ENCODE results near the gene GAB1. TPM values are rescaled to one million over a fixed set of nuclear protein-coding genes. Genes with fewer than 3 reads are reported as not detected.

GAB1 gene
- total and polyA plus RNA-seq, 2 of the 13 experiments (the other 11 are each of a cell fraction or from before 2014, with no cell fraction given): 8.7 to 14.7 TPM

- intact Hi-C loops (cut with micrococcal nuclease; ENCODE audit: unreplicated experiment) (no loop called here), in situ Hi-C loops (cut with HindIII; ENCODE audit: extremely low pct_ligation_motif_present, low pct_unique_long_range_greater_than_20kb) (no loop called here)
- H3K79me2 ChIP-seq (ENCODE audit: insufficient read depth, low read length): no peaks in the 10 kb centered on the region
- TF ChIP-seq, protein P1, sequence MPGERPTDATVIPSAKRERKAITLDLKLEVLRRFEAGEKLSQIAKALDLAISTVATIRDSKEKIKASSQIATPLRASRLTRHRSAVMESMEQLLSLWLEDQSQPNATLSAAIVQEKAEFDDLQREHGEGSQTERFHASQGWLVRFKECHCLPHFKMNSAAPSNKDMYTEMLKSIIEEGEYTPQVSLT (CRISPR knock-in tag; IDR thresholded peaks at IDR 0.05; ENCODE audit: borderline replicate concordance, low read depth): no peak
- TF ChIP-seq THAP7 (CRISPR knock-in tag; IDR thresholded peaks at IDR 0.05) (no peak), ARID2 (CRISPR knock-in tag; IDR thresholded peaks at IDR 0.05; ENCODE audit: borderline replicate concordance) (no peak), ZNF160 (CRISPR knock-in tag; IDR thresholded peaks at IDR 0.05) (no peak), ZNF770 (CRISPR knock-in tag; IDR thresholded peaks at IDR 0.05) (no peak), TGIF2 (CRISPR knock-in tag; IDR thresholded peaks at IDR 0.05) (no peak), KDM5A (IDR thresholded peaks at IDR 0.05; ENCODE audit: borderline replicate concordance, low read length) (no peak), HNF4G (IDR thresholded peaks at IDR 0.05; ENCODE audit: borderline replicate concordance, low read depth, low read length) (no peak), HNF4G (CRISPR knock-in tag; IDR thresholded peaks at IDR 0.05; ENCODE audit: borderline replicate concordance, low read depth) (no peak), ZNF44 (CRISPR knock-in tag; IDR thresholded peaks at IDR 0.05) (no peak), ZMYM2 (CRISPR knock-in tag; IDR thresholded peaks at IDR 0.05) (no peak), RCOR2 (CRISPR knock-in tag; IDR thresholded peaks at IDR 0.05) (no peak)
- TF ChIP-seq, protein P2, sequence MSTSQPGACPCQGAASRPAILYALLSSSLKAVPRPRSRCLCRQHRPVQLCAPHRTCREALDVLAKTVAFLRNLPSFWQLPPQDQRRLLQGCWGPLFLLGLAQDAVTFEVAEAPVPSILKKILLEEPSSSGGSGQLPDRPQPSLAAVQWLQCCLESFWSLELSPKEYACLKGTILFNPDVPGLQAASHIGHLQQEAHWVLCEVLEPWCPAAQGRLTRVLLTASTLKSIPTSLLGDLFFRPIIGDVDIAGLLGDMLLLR (CRISPR knock-in tag; IDR thresholded peaks at IDR 0.05): no peak
- no peaks in the 10 kb centered on the region for H3K4me1 ChIP-seq (ENCODE audit: insufficient read depth, low read length)
- no peak overlapping the region for H3K4me3 ChIP-seq (replicated peaks in 1 of 3; ENCODE audit: insufficient read depth in 1 of 3, low read depth in 2 of 3, low read length in 3 of 3)
- no peak overlapping the region for H3K9ac ChIP-seq (ENCODE audit: insufficient read depth, low read depth, low read length)
- no peak overlapping the region for H2AFZ ChIP-seq (ENCODE audit: low read length)
- ATAC-seq: no peak
- 100% methylated on average over 1 of the region's 1 CpG for WGBS (ENCODE audit: low lambda C conversion rate)
- no peak for DNase-seq (ENCODE audit: low spot score)
- no peak overlapping the region for H3K4me2 ChIP-seq (ENCODE audit: low read depth, low read length)
- no peaks in the 10 kb centered on the region for H4K20me1 ChIP-seq (ENCODE audit: insufficient read depth, low read length)
- H3K27ac ChIP-seq (ENCODE audit: extremely low read length, insufficient read depth, low read length): no peak overlapping the region
- ChIA-PET CTCF (ENCODE audit: low intra/inter-chr PET ratio, low total read pairs) (no interaction called here), POLR2A (no interaction called here)
- H3K9me3 ChIP-seq (ENCODE audit: low read length): no peaks in the 10 kb centered on the region
- H3K27me3 ChIP-seq (ENCODE audit: control insufficient read depth in 1 of 2, insufficient read depth in 2 of 2, low read length in 2 of 2): no peaks in the 10 kb centered on the region; a peak in 1 of 5 replicates
- BruUV-seq (replicated peaks): no TSS peak
- peaks cover 5 to 13% of the 10 kb centered on the region in 2 experiments; a peak in 4 of 5 replicates for H3K36me3 ChIP-seq (replicated peaks in 1 of 2; ENCODE audit: control insufficient read depth in 1 of 2, insufficient read depth in 2 of 2, low read length in 2 of 2)
- no peak for FAIRE-seq
Observed at GRCh38 chr4:143421609-143422008, 84.9 kb downstream of the GAB1 start.
